IPS-11a (cell line): ENCODE results near the gene TMEM179.
"Not testable (repeated sequence)": the region's sequence is repeated elsewhere in the genome, so short reads cannot be mapped to it uniquely, and the experiment has no call there.

ENCODE experiments used
- H3K4me3 ChIP-seq: one replicate; pipeline ENCODE4 v1.5.1; 2013; ENCODE audit warnings: low read depth, low read length, control low read depth

Gene TMEM179

GRCh38 chr14:104588066-104588857 is 16.3 kb downstream of the TMEM179 start:
- no peak overlapping the region for H3K4me3 ChIP-seq

GRCh38 chr14:104587641-104588040 is 16.9 kb downstream of the TMEM179 start:
- no peak overlapping the region for H3K4me3 ChIP-seq

- H3K4me3 ChIP-seq = no peak overlapping the region
Measured at GRCh38 chr14:104586832-104587620, 17.5 kb downstream of the TMEM179 start.

- H3K4me3 ChIP-seq = no peak overlapping the region
Measured at GRCh38 chr14:104585966-104586697, 18.4 kb downstream of the TMEM179 start.

DNA sequence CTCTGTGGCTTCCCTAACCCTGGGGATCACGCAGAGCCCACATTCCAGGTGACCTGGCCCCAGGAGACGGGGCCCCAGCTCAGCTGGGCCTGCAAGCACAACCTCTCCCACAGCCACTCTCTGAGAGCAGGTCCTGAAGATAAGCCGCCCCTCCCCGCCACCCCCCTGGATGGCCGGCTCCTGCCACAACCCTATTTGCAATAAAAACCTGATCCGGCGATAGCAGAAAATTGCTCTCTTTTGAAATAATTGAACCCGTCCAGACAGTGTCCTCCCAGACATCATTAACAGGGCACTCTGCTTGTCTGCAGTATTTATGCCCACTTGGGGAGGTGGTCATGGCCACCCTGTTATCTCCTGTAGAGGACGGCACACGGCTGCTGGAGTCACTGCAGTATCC is 20.0 kb downstream of the TMEM179 start:
- H3K4me3 ChIP-seq = no peak overlapping the region

DNA sequence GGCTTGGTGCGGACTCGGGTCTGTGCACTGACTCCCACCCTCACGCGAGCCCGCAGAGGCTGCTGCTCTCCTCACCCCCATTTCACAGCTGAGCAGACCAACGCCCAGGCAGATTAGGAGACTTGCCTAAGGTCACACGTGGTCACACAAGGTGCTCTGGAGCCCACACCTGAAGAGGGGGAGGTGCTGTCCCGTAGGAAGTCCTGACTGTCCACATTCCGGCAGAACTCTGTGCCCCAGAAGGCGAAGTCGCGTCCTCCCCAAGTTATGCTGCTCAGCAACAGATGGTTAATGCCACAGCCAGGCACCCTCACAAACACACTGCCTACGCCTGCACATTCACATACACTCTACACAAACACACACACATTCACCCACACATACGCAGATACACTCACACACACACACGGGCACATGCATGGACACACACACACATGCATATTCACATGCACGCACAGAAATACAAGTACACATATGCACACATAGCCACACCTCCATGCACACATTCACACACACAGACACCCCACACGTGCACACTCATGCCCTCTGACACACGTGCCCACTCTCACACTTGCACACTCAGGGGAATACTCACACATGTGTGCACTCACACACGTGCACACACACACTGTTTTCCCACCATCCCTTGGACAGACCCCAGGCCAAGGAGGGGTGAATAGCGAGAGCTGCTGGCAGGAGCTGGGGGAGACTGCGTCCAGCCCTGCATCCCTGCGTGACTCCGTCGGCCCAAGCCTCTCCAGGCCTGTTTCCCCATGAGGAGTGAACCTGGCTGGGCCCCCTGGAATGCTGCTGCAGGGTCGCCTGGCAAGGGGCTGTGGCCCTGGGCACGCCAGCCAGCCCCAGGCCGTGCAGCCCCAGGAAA is 20.9 kb downstream of the TMEM179 start:
- H3K4me3 ChIP-seq = no peak overlapping the region

GRCh38 chr14:104582662-104583061 is 21.9 kb downstream of the TMEM179 start:
- no peak overlapping the region for H3K4me3 ChIP-seq

DNA sequence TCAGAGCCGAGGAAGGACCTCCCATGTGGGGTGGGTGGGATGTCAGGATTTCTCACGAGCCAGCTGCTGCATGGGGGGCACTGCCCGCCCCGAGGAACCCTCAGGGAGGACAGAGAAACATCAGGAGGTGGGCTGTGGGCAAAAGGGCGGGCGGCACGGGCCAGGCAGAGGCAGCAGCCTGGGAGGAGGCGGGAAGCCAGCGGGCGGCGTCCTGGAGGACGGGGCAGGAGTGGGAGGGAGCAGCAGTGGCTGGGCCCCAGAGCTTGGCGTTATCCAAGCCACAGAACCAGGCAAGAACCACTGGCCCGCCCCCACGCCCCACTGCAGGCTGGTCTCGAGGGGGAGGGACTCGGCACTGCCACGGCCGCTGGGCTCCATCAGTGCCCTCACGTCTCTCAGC is 22.6 kb downstream of the TMEM179 start:
- H3K4me3 ChIP-seq = no peak overlapping the region

- no peak overlapping the region for H3K4me3 ChIP-seq
Measured at GRCh38 chr14:104581521-104581920, 23.1 kb downstream of the TMEM179 start.

- no peak overlapping the region for H3K4me3 ChIP-seq
Measured at GRCh38 chr14:104580961-104581360, 23.6 kb downstream of the TMEM179 start.

DNA sequence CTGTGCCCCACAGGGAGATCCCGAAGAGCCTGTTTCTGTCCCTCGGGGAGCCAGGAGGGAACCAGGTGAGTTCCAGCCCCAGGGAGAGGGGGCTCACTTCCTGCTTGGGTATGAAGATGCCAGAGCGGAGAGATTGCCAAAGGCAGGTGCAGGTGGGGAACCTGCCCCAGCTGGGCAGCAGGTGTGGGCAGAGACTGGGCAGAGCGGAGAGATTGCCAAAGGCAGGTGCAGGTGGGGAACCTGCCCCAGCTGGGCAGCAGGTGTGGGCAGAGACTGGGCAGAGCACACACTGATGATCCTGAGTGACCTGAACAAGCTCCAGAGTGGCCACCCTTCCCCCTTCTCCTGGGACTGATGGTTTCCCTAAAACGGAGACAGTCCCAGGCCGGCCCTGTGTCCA is 24.6 kb downstream of the TMEM179 start:
- H3K4me3 ChIP-seq = not testable (repeated sequence)

- H3K4me3 ChIP-seq = no peak within 1 kb of the TSS
Measured at GRCh38 chr14:104579507-104579906, 25.1 kb downstream of the TMEM179 start, which contains the start of gene C14orf180. C14orf180 (plus strand) TSS chr14:104579764; CDS start chr14:104586431, 6,667 bp downstream.

- no peak overlapping the region for H3K4me3 ChIP-seq
Measured at GRCh38 chr14:104578321-104578720, 26.3 kb downstream of the TMEM179 start.

DNA sequence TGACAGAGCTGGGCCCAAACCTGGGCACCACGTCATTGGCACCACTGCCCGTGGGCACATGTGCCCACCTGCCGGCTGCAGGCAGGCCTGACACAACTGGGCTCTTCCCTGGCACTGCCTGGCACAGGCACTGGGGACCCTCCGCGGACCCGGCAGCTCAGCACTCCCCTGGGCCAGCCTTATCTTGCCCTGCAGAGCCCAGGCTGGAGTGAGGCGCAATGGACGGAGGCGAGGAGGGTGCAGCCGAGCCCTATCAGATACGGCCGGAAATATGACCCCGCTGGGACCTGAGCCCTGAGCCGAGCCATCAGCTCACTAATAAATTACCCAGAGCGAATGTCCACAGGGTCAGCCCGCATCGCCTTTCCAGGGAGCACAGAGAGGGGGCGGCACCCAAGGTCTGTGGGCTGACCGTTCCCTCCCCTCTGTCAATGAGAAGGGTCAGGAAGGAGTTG is 26.7 kb downstream of the TMEM179 start:
- no peak overlapping the region for H3K4me3 ChIP-seq

- no peak overlapping the region for H3K4me3 ChIP-seq
Measured at GRCh38 chr14:104577426-104577825, 27.1 kb downstream of the TMEM179 start.

DNA sequence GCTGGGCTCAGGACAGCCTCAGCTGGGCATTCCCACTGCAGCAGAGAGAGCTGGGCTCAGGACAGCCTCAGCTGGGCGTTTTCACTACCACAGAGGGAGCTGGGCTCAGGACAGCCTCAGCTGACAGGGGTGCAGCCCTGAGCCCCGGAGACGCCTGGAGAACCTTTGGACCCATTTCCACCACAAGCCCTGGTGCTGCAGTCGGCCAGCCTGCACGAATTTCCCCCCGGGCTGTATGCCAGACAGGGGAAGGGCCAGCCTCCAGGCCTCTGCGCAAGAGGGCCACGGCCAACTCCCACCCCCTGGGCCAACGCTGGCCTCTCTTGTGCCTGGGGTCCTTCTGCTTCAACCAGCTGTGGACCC is 27.6 kb downstream of the TMEM179 start:
- H3K4me3 ChIP-seq = no peak overlapping the region

- no peak overlapping the region for H3K4me3 ChIP-seq
Measured at GRCh38 chr14:104576232-104576969, 28.2 kb downstream of the TMEM179 start.

DNA sequence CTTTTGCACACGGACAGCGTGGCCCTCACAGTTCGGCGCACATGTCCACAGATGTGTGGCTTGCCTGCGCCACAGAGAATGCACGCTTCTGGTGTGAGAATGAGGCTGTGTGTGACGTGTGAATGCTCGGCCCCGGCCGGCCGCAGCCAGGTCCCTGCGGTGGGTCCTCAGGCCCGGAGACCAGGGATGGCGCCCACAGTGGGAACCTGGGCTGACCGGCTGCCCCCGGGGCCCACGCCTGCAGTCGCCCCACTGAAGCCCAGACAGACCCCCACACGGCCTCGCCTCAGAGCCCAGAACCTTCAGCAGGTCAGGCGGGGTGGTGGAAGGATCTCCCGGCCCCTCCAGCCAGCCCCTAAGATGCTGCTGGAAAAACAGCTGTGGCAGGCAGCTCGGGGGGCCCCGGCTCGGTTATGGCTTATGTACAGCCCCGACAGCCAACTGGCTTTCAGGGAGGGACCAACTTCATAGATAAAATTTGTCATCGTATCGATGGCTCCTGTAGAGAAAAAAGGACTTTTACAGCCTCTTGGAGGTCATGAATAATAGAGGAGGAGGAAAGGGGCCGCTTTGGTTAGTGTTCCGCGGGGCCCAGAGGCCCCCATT is 29.5 kb downstream of the TMEM179 start:
- no peak overlapping the region for H3K4me3 ChIP-seq

GRCh38 chr14:104574536-104574935 is 30.0 kb downstream of the TMEM179 start:
- no peak overlapping the region for H3K4me3 ChIP-seq
